KOPT-K1 (cell line): ENCODE measurements around the gene BANP.
"Not testable (repeated sequence)": the region's sequence is repeated elsewhere in the genome, so short reads cannot be mapped to it uniquely, and the experiment has no call there.

Experiments
- H3K27ac ChIP-seq: fragments of 200-600 bp; sonication (generic); 2 replicates; pipeline ENCODE4 v1.5.1; 2016; ENCODE audit warnings: antibody characterized with exemption, mild to moderate bottlenecking, low read depth, low read length; ENCODE audit not compliant: poor library complexity, severe bottlenecking
- H3K36me3 ChIP-seq: fragments of 200-600 bp; sonication (generic); 2 replicates; pipeline ENCODE4 v1.5.1; 2017; ENCODE audit warnings: antibody characterized with exemption, mild to moderate bottlenecking, low read length, moderate library complexity; ENCODE audit not compliant: insufficient read depth
- H3K9me3 ChIP-seq: fragments of 200-600 bp; sonication (generic); 2 replicates; pipeline ENCODE4 v1.5.1; 2017; ENCODE audit warnings: antibody characterized with exemption, low read length, mild to moderate bottlenecking; ENCODE audit not compliant: insufficient read depth, poor library complexity, severe bottlenecking

The BANP gene

GRCh38 chr16:88103011-88103410 lies 151.8 kb downstream of the BANP start:
- no peaks in the 10 kb centered on the region for H3K9me3 ChIP-seq
- H3K36me3 ChIP-seq = no peaks in the 10 kb centered on the region
- H3K27ac ChIP-seq = no peak overlapping the region

GRCh38 chr16:88103581-88104188 lies 152.5 kb downstream of the BANP start:
- no peak overlapping the region for H3K27ac ChIP-seq
- H3K9me3 ChIP-seq = no peaks in the 10 kb centered on the region
- no peaks in the 10 kb centered on the region for H3K36me3 ChIP-seq

DNA sequence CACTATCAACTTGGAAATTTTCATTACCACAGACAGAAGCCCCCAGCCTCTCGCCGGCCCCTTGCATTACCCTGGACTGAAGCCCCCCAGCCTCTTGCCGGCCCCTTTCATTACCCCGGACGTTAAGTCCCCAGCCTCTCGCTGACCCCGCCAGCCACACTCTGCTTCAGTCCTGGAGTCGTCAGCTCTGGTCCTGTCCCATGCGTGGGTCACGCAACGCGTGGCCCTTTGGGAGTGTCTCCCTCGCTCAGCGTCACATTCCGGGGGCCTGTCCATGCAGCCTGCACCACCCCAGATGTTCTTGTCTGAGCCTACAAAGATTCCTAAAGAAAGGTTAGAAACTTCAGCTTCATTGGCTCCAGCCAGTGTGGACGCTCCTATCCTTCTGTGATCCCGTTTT lies 153.1 kb downstream of the BANP start:
- not testable (repeated sequence) for H3K27ac ChIP-seq, H3K36me3 ChIP-seq, H3K9me3 ChIP-seq

DNA sequence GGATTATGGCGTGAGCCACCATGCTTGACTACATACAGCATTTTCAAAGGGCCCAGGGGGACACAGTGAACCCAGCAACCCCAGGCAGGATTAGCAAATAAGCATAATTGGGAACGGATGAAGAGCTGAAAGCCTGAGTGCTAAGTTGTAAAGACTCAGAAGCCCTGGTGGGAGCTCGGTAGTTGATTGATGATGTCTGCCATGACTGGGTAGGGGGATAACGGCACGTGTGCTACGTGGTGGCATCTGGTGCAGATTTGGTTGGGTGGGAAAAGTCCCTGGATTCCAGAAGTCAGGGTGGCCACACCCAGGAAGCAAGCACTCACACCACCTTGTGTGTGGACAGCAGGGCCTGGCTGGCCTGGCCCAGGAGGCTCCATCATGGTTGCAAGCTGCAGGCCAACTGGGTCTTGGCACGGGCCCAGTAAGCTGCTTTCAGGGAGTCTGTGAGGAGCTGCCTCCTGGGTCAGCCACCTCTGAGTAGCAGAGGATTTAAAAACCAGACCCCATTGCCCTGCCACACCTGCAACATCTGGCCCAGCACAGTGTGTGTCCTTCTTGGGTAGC lies 154.4 kb downstream of the BANP start:
- H3K27ac ChIP-seq, H3K9me3 ChIP-seq, H3K36me3 ChIP-seq: not testable (repeated sequence)

DNA sequence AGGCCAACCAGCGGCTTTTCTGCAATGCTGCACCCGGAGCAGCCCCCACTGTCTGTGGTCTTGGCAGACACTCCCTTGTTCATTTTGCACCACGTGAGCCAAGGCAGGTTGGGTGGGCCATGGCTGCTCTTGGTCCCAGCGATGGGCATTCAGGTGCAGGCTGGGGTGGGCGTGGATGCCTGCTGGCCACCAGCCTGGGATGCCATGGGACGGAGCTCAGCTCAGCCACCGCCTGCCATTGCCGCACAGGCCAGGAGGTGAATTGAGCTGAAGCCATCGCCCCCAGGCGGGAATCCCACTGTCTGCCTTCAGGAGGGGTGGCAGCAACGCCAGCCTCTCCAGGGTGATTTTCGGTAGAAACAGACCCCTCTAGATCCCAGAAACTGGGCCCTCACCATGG lies 155.3 kb downstream of the BANP start:
- H3K36me3 ChIP-seq, H3K27ac ChIP-seq, H3K9me3 ChIP-seq: not testable (repeated sequence)

- Histone ChIP-seq H3K9me3 (no peaks in the 10 kb centered on the region), H3K27ac (no peak overlapping the region), H3K36me3 (no peaks in the 10 kb centered on the region)
Measured at GRCh38 chr16:88108762-88109161, 157.5 kb downstream of the BANP start.

DNA sequence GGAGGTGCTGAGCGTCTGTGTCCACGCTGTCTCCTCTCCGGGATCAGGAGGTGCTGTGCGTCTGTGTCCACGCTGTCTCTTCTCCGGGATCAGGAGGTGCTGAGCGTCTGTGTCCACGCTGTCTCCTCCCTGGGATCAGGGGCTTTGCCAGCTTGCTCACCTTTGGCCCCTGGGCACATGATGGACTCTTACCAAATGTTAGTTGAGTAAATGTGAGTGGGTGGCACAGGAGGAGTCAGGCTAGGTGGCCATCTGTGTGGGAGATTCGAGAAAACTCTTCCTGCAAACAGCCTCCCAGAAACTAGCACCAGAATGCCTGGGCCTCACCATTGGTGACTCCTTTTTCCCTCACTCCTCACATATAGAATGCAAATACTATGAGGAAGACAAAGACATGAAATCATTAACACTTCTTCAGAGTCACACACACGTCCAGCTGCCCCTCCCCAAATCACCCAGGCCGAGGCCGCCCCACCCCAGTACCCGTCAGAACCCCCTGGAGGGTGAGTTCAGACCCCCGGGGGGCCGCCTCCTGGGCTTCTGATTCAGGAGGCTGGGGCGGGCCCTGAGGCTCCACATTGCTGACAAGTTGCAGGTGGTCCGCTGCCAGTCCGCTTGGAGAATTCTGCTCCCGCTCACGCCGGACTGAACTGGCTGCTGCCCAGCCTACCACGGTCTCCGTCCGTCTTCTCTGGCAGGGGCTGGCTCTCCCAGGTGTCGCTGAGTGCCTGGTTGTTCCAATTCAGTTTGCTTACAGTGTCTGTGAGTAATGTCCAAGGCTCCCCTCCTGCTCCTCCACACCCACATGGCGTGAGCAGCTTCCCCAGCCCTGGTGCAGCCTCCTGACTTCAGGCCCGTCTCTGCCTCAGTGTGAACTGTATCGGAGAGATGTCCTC lies 158.7 kb downstream of the BANP start:
- H3K36me3 ChIP-seq, H3K9me3 ChIP-seq, H3K27ac ChIP-seq: not testable (repeated sequence)

DNA sequence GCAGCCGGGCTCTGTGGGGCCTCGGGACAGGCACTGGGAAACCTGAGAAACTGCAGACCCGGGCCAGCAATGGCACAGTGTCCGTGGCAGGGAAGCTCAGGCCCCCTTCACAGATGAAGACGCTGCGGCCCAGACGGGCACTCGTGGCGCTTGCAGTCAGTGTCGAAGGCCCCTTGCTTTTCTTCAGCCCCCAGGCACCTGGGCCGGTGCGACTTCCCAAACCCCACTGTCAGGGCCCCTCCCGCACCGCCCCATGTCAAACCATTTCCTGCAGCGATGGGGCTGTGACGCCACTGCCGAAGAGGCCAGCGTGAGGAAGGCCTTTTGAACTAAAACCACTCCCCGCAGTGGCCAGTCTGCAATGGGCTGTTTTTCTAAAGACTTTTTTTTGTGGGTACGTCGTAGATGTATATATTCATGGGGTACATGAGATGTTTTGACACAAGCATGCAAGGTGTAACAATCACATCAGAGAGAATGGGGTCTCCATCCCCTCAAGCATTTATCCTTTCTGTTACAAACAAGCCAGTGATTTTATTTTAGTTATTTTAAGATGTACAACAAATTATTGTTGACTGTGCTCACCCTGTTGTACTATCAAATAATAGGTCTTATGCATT lies 159.8 kb downstream of the BANP start:
- H3K36me3 ChIP-seq = not testable (repeated sequence)

DNA sequence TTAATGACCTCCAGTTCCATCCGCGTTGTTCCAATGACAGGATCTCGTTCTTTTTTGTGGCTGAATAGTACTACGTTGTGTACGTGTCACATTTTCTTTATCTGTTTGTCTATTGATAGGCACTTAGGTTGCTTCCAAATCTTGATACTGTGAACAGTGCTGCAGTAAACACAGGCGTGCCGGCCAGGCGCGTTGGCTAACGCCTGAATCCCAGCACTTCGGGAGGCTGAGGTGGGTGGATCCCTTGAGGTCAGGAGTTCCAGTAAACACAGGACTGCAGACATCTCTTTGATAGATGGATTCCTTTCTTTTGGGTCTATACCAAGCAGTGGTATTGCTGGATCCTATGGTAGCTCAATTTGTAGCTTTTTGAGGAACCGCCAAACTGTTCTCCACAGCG lies 160.7 kb downstream of the BANP start:
- not testable (repeated sequence) for H3K36me3 ChIP-seq, H3K9me3 ChIP-seq, H3K27ac ChIP-seq

More for the DNA sequence above, 159.8 kb downstream of the BANP start:
- H3K27ac ChIP-seq, H3K9me3 ChIP-seq: not testable (repeated sequence)

DNA sequence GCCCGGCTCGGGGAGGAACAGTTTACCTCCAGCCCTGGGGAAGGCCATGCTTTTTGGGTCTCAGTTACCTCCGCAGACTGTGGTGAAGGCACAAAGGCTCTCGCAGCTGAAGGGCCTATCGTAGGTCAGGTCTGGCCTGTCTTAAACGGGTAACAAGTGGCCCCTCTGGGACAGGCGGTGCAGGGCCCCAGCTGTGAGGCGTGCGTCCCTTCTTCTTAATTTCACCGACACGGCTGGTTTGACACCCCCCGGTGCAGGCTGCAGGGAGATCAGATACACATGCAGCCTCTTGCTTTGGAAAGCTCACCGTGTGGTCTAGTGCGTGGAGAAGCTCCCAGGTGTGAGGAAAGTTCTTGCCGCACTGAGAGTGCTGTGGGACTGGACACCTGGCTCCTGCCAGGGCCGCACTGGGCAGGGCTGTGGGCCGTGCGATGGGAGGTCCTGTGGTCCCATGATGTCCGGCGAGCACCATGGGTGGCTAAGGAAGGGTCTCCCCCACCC lies 162.4 kb downstream of the BANP start:
- H3K9me3 ChIP-seq = no peaks in the 10 kb centered on the region
- no peak overlapping the region for H3K27ac ChIP-seq
- H3K36me3 ChIP-seq = no peaks in the 10 kb centered on the region

DNA sequence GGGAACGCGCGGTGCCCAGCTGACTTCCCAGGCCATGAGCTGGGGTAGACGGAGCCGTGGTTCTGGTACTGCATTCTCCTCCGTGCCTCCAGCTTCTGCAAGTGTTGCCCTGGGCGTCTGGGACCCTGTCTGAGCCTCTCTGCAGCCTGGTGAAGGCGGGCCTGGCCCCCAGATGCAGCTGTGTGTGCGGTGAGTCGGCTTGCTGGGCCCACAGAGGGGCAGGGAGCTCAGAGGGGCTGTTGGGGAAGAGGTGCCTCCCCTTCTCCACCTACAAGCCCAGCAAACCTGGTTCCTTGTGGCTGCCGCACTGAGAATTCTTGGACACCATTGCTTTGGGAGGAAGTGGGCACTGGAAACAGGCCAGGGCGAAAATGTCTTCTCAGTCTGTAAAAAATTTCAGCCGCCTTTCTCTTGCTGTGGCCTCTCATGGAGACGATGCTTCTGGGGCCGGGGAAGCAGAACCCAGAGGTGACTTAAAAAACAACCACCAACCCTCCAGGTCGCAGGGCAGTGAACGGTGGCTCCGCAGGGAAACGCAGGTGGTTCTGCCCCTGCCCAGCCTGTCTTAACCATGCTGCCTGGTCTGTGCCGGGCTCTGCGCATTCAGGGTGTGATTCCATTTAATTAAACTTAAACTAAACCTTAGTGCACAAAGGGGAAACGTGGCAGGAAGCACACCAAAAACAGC lies 163.5 kb downstream of the BANP start:
- not testable (repeated sequence) for H3K27ac ChIP-seq, H3K36me3 ChIP-seq, H3K9me3 ChIP-seq

DNA sequence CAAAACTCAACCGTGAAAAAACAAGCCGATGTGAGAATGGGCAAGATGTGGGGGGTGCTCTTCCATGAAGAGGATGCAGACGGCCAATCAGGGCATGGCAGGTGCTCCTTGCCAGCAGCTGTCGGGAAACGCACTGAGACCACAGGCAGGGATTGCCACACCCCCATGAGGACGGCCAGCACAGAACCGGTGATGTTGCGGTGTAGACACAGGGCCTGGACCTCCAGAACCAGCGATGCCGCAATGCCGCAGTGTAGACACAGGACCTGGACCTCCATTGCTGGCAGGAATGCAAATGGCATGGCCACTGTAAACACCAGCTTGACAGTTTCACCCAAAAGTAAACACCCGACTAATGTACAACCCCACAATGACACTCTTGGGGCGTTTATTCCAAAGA lies 164.9 kb downstream of the BANP start:
- H3K9me3 ChIP-seq = no peaks in the 10 kb centered on the region
- no peaks in the 10 kb centered on the region for H3K36me3 ChIP-seq
- no peak overlapping the region for H3K27ac ChIP-seq

DNA sequence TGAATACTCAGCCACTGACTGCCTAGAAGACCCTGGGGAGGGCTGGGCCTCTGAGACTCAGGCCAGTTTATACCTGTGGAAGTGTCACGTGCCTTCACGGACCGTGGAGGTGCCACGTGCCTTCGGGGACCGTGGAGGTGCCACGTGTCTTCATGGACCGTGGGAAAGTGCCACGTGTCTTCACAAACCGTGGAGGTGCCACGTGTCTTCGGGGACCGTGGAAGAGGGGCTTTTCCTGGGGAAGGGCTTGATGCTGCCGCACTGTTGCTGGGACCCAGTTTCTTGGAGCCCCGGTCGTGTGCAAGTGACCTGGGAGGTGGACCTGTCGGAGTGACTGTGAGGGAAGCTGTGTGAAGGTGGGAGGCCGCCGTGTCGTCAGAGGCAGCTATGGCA lies 166.2 kb downstream of the BANP start:
- Histone ChIP-seq H3K27ac (no peak overlapping the region), H3K36me3 (no peaks in the 10 kb centered on the region), H3K9me3 (no peaks in the 10 kb centered on the region)

- Histone ChIP-seq H3K9me3 (no peaks in the 10 kb centered on the region), H3K27ac (no peak overlapping the region), H3K36me3 (no peaks in the 10 kb centered on the region)
Measured at GRCh38 chr16:88118376-88118775, 167.1 kb downstream of the BANP start.
